Neural cell (in vitro differentiated cells): ENCODE results near the gene EPS15. TPM values are rescaled to one million over a fixed set of nuclear protein-coding genes. Genes with fewer than 3 reads are reported as not detected.

Experiments
- H2AFZ ChIP-seq: fragments of 200-600, 300-800 bp; sonication (generic), shearing (Covaris generic); 2 replicates; pipeline ENCODE4 v1.6.0; 2014; ENCODE audit warnings: low read depth, mild to moderate bottlenecking, antibody characterized with exemption, low read length, moderate library complexity
- H3F3A ChIP-seq: fragments of 200-600 bp; shearing (Covaris generic); 2 replicates; pipeline ENCODE4 v1.6.1; 2016; ENCODE audit warnings: mild to moderate bottlenecking, moderate library complexity, mixed read lengths, antibody characterized with exemption, low read length; ENCODE audit not compliant: insufficient read depth, poor library complexity, severe bottlenecking
- H3K27ac ChIP-seq: fragments of 200-600, 300-800 bp; sonication (generic), shearing (Covaris generic); 2 replicates; pipeline ENCODE4 v1.5.1; 2014; ENCODE audit warnings: mild to moderate bottlenecking, low read length, moderate library complexity
- H3K27me3 ChIP-seq: fragments of 300-800, 200-600 bp; sonication (generic), shearing (Covaris generic); 2 replicates; pipeline ENCODE4 v1.6.0; 2014; ENCODE audit warnings: mild to moderate bottlenecking, low read depth, low read length, moderate library complexity; ENCODE audit not compliant: insufficient read depth
- H3K36me3 ChIP-seq: fragments of 300-800, 200-600 bp; sonication (generic), shearing (Covaris generic); 2 replicates; pipeline ENCODE4 v1.5.1; 2014; ENCODE audit warnings: mild to moderate bottlenecking, antibody characterized with exemption, low read length, moderate library complexity; ENCODE audit not compliant: insufficient read depth
- H3K4me2 ChIP-seq: fragments of 300-800, 200-600 bp; sonication (generic), shearing (Covaris generic); 2 replicates; pipeline ENCODE4 v1.6.0; 2014; ENCODE audit warnings: mild to moderate bottlenecking, low read length
- H3K4me3 ChIP-seq: fragments of 300-800, 200-600 bp; sonication (generic), shearing (Covaris generic); 2 replicates; pipeline ENCODE4 v1.5.1; 2014; ENCODE audit warnings: mild to moderate bottlenecking, low read length, moderate library complexity
- H3K79me2 ChIP-seq: fragments of 200-600 bp; shearing (Covaris generic); replicated peaks from 2 replicates; pipeline ENCODE4 v1.6.0; 2014; ENCODE audit warnings: mild to moderate bottlenecking, low read length, moderate library complexity; ENCODE audit not compliant: insufficient read depth
- H3K9ac ChIP-seq: fragments of 300-800, 200-600 bp; sonication (generic), shearing (Covaris generic); 2 replicates; pipeline ENCODE4 v1.6.1; 2016; ENCODE audit warnings: mild to moderate bottlenecking, low read length, mixed read lengths
- H3K9me2 ChIP-seq: fragments of 200-600 bp; shearing (Covaris generic); 2 replicates; pipeline ENCODE4 v1.6.1; 2016; ENCODE audit warnings: mild to moderate bottlenecking, low read length, mixed read lengths; ENCODE audit not compliant: insufficient read depth
- H3K9me3 ChIP-seq: fragments of 200-600, 300-800 bp; sonication (generic), shearing (Covaris generic); 2 replicates; pipeline ENCODE4 v1.6.1; 2016; ENCODE audit warnings: mild to moderate bottlenecking, mixed run types, low read length, moderate library complexity, mixed read lengths
- H4K20me1 ChIP-seq: fragments of 200-600 bp; shearing (Covaris generic); 2 replicates; pipeline ENCODE4 v1.6.1; 2016; ENCODE audit warnings: mild to moderate bottlenecking, mixed run types; ENCODE audit not compliant: insufficient read depth
- CTCF ChIP-seq: fragments of 450-650 bp; IDR thresholded peaks from 2 replicates; pipeline ENCODE4 v1.5.1; 2014; ENCODE audit warnings: antibody characterized with exemption, mild to moderate bottlenecking, moderate library complexity; ENCODE audit not compliant: poor library complexity, severe bottlenecking
- EP300 ChIP-seq: fragments of 450-650 bp; conservative IDR thresholded peaks from 2 replicates; pipeline ENCODE4 v1.6.1; 2014; ENCODE audit warnings: antibody characterized with exemption, mild to moderate bottlenecking, moderate library complexity; ENCODE audit not compliant: poor library complexity, severe bottlenecking
- EZH2 ChIP-seq: fragments of 200-600, 300-800 bp; shearing (Covaris generic), sonication (generic); IDR thresholded peaks from 2 replicates; pipeline ENCODE4 v1.6.1; 2014; ENCODE audit warnings: antibody characterized with exemption, low read length, borderline replicate concordance, mild to moderate bottlenecking; ENCODE audit not compliant: insufficient read depth, poor library complexity, severe bottlenecking
- MXI1 ChIP-seq: fragments of 450-650 bp; conservative IDR thresholded peaks from 2 replicates; pipeline ENCODE4 v1.6.1; 2014; ENCODE audit warnings: antibody characterized with exemption, mild to moderate bottlenecking; ENCODE audit not compliant: poor library complexity, severe bottlenecking
- POLR2AphosphoS5 ChIP-seq: IDR thresholded peaks from 2 replicates; pipeline ENCODE4 v1.6.1; 2012
- RAD21 ChIP-seq: fragments of 450-650 bp; conservative IDR thresholded peaks from 2 replicates; pipeline ENCODE4 v1.6.1; 2014; ENCODE audit warnings: antibody characterized with exemption, mild to moderate bottlenecking, moderate library complexity
- REST ChIP-seq: IDR thresholded peaks from 2 replicates; pipeline ENCODE4 v1.6.1; 2012; ENCODE audit warnings: borderline replicate concordance
- SMC3 ChIP-seq: fragments of 450-650 bp; conservative IDR thresholded peaks from 2 replicates; pipeline ENCODE4 v1.6.1; 2014; ENCODE audit warnings: antibody characterized with exemption, mild to moderate bottlenecking, moderate library complexity; ENCODE audit not compliant: poor library complexity
- TAF1 ChIP-seq: IDR thresholded peaks from 2 replicates; pipeline ENCODE4 v1.6.1; 2012; ENCODE audit warnings: low read depth
- polyA plus RNA-seq: library from polyadenylated mRNA; depleted of rRNA; stranded (reverse); fragments of >200 nt; gene quantifications from 2 replicates; pipeline ENCODE4 v1.2.3, GENCODE V29; 2014

Gene EPS15
- polyA plus RNA-seq, 1 donor from 2014 or later = 101 TPM

- H3K79me2 ChIP-seq = no peaks in the 10 kb centered on the region
- no peak overlapping the region for H3K27ac ChIP-seq
- TF ChIP-seq MXI1 (no peak), REST (no peak), EP300 (no peak), TAF1 (no peak), POLR2AphosphoS5 (no peak), RAD21 (no peak), SMC3 (no peak), EZH2 (no peak), CTCF (no peak)
- no peaks in the 10 kb centered on the region for H3F3A ChIP-seq
- H4K20me1 ChIP-seq = no peaks in the 10 kb centered on the region
- H3K4me3 ChIP-seq = no peak overlapping the region
- no peaks in the 10 kb centered on the region for H3K27me3 ChIP-seq
- H2AFZ ChIP-seq = no peak overlapping the region
- no peaks in the 10 kb centered on the region for H3K9me3 ChIP-seq
- H3K4me2 ChIP-seq = no peak overlapping the region
- H3K9ac ChIP-seq = no peak overlapping the region
- H3K36me3 ChIP-seq = no peaks in the 10 kb centered on the region
- H3K9me2 ChIP-seq = no peaks in the 10 kb centered on the region
Observed at GRCh38 chr1:51557168-51557567, 38.1 kb upstream of the EPS15 start.

- Histone ChIP-seq H3K9me2 (no peaks in the 10 kb centered on the region), H3K4me3 (no peak overlapping the region), H3K9ac (no peak overlapping the region), H3K27me3 (no peaks in the 10 kb centered on the region), H4K20me1 (no peaks in the 10 kb centered on the region), H2AFZ (no peak overlapping the region), H3K9me3 (no peaks in the 10 kb centered on the region), H3K36me3 (no peaks in the 10 kb centered on the region), H3F3A (no peaks in the 10 kb centered on the region), H3K4me2 (no peak overlapping the region), H3K27ac (no peak overlapping the region), H3K79me2 (no peaks in the 10 kb centered on the region)
- TF ChIP-seq EP300 (no peak), REST (no peak), MXI1 (no peak), TAF1 (no peak)
Observed at GRCh38 chr1:51555866-51556619, 37.0 kb upstream of the EPS15 start.
